Islet of Langerhans (tissue), 1 donor: Measurements from ENCODE around the gene IRGM.
"Not testable (repeated sequence)": the region's sequence is repeated elsewhere in the genome, so short reads cannot be mapped to it uniquely, and the experiment has no call there.

Source experiments
- FAIRE-seq: peaks from one replicate; lab custom pipeline; 2011; peaks lifted over from hg19 to GRCh38; lab: Jason Lieb, UNC

IRGM gene, protein sequence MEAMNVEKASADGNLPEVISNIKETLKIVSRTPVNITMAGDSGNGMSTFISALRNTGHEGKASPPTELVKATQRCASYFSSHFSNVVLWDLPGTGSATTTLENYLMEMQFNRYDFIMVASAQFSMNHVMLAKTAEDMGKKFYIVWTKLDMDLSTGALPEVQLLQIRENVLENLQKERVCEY

DNA sequence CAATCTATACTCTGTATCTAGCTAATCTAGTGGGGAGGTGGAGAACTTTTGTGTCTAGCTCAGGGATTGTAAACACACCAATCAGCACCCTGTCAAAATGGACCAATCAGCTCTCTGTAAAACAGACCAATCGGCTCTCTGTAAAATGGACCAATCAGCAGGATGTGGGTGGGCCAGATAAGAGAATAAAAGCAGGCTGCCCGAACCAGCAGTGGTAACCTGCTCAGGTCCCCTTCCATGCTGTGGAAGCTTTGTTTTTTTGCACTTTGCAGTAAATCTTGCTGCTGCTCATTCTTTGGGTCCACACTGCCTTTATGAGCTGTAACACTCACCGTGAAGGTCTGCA is at the start of gene IRGM:
IRGM (plus strand) TSS at position 214 of the 346 bp plus-strand sequence. CDS start 1,603 bp downstream, outside the sequence.
- FAIRE-seq, result not testable (repeated sequence)

DNA sequence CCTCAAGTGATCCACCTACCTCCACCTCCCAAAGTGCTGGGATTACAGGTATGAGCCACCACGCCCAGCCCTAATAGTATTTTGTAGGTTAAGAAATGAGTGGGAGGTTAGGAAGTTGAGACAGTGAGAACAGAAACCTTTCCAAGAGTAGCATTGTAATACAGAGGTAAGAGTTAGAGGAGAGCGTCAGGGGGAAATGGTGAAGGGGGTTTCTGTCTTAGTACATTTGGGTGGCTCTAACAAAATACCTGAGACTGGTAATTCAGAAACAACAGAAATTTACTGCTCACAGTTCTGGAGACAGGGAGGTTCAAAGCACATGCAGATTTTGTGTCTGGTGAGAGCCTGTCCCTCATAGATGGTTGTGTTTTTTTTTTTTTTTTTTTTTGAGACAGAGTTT is 48.9 kb upstream of the IRGM start:
- no peak for FAIRE-seq

DNA sequence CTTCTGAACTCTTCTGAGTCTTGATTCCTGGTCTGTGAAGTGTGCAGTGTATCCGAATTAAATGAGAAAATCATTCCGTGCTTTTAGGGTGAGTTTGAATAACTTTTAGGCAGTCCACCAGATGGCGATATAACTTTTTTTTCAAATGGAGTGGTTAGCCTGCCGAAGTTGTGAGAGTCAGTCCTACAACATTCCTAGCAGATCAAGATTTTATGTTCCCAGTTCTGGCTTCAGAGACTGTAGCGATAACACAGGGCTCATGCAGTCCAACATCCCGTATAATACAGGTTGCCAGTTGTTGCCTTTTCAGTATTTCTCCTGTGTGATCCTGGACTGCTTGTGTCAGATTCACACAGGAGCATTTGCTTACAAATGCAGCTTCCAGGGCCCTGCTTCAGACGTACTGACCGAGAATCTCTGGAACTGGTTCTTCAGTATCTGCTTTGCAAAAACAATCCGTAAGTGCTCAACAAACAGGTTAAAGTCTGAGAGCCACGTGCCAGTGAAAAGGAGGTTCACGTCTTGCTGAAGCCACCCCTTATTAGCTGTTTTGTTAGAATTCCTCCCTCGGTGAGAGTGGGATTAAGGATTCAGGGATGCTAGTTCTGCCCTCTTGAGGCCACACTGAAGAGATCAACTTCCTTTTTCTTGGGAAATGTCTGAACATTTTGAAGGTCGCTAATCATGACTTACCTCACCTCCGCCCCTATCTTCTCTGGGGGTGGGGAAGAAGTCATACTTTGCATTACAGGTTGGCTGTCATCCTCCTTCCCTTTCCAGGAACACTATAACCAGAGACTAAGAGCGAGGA is 45.0 kb upstream of the IRGM start:
- no peak for FAIRE-seq

DNA sequence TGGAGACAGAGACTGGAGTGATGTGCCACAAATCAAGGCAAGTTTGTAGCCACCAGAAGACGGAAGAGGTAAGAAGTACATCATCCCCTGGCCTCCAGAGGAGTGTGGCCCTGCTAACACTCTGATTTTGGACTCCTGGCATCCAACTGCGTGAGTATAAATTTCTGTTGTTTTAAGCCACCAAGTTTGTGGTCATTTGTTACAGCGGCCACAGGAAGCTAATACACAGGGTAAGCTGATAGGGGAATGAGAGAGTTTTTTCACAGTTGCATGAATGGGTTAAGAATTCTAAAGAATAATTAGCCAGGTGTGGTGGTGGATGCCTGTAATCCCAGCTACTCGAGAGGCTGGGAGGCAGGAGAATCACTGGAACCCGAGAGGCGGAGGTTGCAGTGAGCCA is 41.9 kb upstream of the IRGM start:
- no peak for FAIRE-seq

DNA sequence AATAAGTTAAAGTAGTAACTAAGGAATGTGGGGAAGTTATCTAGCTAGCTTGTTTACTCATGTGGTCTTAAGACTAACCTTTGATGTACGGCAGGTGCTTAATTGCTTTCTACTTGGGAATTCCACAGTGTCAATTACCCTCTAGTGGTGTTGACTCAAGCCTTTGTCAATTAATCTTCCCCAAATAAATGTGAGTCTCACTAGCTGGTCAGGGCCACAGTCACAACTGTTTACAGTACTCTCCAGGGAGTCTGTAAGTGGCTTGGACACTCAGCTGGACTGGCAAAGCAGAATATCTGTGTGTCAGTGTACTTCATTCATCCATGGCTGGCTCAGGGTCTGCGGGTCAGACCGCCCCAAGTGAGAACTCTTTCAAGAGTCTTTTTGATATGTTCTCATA is 37.0 kb upstream of the IRGM start:
- no peak for FAIRE-seq

DNA sequence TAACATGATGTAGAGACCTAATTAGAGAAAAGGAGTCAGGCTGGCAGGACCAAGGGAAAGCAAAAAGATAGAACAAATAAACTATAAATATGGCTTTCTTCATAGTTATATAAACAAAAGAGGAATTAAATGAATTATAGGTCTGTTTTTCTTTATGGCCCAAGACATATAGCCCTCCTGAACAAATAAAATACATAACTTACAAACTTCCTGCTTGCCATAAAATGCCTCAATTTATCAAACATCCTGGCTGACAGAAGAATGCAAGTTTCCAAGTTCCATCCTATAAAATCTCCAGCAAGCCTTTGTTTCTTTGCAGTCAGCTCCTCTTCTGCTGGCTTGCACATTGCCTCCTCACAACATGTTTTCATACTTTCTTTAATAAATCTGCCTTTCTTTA is 31.3 kb upstream of the IRGM start:
- no peak for FAIRE-seq

DNA sequence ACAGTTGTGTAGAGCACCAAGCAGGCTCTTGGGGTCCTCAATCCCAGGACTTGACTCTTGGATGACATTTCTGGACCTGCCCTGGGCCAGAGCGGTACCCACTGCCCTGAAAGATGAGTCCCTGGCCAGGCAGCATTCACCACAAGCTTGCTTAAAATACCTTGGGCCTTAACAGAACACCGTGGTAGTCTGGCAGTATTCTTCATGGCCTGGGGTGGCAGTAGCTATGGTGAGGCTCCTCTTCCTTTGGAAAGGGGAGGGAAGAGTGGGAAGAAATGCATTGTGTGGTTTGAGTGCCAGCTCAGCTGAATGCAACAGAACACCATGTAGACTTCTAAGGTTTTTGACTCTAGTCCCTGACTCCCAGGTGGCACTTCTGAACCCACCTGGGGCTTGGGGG is 29.4 kb upstream of the IRGM start:
- no peak for FAIRE-seq

DNA sequence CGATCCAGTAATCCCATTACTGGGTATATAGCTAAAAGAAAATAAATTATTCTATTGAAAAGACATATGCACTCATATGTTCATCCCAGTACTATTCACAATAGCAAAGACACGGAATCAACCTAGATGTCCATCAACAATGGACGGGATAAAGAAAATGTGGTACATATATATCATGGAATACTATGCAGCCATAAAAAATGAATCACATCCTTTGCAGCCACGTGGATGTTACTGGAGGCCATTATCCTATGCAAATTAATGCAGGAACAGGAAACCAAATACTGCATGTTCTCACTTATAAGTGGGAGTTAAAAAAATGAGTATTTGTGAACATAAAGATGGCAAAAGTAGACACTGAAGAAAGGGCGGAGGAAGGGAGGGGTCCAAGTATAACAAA is 16.6 kb upstream of the IRGM start:
- no peak for FAIRE-seq

DNA sequence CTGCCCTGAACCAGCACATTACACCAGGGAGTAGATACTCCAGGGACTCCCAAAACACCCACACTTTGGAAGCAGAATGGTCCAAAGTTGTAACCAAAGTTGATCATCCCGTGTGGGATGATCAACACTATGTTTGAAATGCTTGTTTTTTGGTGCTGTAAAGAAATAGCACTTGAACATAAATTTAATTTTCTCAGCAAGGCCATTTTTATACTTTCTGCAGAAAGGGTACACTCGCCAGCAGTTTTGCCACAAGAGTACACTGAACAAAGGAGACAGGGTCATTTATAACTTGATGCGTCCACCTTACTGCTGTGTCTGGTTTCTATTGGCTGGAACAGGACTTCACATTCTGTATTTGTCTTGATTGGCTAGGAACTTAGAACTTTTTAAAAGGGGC is 14.5 kb upstream of the IRGM start:
- not testable (repeated sequence) for FAIRE-seq

DNA sequence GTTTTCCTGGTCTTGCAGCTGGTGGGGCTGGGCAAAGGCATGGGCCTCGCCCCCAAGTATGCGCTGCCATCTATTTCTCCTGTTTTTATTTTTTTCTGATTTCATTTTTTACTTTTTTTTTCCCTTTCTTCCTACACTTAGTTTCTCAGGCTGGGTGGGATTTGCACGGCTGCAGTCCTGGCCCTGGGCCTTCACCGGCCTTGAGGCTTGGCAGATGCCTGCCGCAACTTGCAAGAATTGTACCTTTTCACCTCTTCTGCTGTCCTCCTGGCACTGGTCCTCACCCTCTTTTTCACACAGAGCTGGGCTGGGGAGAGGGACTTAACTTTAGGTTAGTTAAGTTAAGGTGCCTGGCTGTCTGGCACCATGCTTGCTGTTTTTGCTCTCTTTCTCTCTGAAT is 10.3 kb upstream of the IRGM start:
- no peak for FAIRE-seq

DNA sequence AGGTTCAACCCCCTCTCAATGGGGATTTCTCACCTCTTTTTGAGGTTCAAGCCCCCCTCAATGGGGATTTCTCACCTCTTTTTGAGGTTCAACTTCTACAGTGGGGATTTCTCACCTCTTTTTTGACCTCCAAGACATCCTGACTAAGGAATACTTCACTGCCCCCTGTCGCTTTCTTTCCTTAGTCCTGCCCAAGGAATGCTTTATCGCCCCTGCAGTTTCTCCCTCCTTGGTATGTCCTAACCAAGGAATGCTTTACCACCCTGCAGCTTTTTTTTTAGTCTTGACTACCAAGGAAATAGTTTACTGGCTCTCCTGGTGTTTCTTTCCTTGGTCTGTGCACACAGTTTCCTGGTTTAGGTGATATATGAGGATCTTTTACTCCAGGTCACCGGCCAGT is 9.6 kb upstream of the IRGM start:
- no peak for FAIRE-seq

DNA sequence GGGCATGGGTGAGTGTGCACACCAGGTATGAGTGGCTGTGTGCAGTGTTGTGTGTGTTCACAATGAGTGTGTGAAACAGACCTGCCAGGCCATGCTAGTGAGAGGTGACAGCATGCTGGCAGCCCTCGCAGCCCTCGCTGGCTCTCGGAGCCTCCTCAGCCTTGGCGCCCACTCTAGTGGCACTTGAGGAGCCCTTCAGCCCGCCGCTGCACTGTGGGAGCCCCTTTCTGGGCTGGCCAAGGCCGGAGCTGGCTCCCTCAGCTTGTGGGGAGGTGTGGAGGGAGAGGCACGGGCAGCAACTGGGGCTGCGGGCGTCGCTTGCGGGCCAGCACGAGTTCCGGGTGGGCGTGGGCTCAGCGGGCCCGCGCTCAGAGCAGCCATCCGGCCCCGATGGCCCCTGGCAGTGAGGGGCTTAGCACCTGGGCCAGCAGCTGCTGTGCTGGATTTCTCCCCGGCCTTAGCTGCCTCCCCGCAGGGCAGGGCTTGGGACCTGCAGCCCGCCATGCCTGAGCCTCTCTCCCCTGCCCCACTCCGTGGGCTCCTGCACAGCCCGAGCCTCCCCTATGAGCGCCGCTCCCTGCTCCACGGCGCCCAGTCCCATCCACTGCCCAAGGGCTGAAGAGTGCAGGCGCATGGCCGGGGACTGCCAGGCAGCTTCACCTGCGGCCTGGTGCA is 999 bp upstream of the IRGM start:
- FAIRE-seq, result not testable (repeated sequence)

DNA sequence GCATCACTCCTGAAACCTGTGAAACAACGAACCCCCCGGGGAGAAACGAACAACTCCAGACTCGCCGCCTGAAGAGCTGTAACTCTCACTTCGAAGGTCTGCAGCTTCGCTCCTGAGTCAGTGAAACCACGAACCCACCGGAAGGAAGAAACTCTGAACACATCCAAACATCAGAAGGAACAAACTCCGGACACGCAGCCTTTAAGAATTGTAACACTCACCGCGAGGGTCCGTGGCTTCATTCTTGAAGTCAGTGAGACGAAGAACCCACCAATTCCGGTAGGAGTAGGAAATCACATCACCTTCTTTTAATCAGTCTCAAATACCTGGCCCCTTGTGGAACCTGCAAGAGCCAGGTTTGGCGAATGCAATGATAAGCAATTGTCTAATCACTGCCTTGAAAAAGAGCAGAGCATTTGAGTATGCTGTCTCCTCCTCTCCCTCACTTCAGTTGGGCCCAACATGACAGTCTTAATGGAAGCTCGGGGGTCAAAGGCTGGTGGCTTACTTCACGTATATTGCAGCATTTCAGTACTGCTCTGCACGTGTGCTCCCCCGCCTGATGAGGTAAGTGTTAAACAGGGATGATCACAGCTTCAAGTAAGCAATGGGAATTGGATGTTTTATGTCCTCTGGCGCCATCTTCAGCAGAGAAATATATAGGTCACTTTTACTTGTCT is 473 bp downstream of the IRGM start:
- no peak for FAIRE-seq

DNA sequence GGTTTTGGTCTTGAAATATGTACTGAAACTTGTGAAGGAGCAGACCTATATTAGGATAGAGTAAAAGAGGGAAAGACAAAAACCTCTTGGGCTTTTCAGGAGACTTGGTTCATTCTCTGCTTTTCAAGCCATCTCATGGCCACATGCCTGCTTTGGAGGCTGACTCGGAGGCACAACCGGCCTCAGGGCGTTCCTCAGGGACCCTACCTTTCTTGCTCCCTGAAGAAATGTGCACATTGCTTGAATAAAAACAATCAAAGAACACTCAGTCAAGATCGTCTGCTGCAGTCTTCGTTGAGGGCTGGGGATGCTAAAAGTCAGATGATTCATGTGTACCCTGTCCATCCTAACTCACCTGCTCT is 994 bp downstream of the IRGM start:
- FAIRE-seq, result peak; percentile 92

DNA sequence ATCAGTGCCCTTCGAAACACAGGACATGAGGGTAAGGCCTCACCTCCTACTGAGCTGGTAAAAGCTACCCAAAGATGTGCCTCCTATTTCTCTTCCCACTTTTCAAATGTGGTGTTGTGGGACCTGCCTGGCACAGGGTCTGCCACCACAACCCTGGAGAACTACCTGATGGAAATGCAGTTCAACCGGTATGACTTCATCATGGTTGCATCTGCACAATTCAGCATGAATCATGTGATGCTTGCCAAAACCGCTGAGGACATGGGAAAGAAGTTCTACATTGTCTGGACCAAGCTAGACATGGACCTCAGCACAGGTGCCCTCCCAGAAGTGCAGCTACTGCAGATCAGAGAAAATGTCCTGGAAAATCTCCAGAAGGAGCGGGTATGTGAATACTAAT is 1.9 kb downstream of the IRGM start:
- FAIRE-seq, result no peak

DNA sequence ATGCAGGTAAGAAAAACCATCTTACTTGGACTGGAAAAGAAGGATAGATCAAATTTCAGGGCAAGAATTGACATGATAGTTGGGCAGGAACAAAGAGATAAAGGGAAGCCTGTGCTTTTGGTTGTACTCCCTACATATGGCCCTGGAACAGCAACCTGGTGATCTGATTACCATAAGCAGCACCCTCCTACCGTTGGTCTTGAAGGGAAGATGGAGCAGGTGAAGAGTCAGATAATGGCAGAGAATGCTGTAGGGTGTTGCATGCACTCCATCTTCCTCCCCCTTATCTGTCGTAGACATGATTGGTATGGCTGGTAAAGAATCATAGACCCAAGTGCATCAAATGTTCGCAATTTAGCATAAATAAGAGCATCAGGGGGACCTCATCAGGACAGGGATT is 4.7 kb downstream of the IRGM start:
- FAIRE-seq, result no peak

DNA sequence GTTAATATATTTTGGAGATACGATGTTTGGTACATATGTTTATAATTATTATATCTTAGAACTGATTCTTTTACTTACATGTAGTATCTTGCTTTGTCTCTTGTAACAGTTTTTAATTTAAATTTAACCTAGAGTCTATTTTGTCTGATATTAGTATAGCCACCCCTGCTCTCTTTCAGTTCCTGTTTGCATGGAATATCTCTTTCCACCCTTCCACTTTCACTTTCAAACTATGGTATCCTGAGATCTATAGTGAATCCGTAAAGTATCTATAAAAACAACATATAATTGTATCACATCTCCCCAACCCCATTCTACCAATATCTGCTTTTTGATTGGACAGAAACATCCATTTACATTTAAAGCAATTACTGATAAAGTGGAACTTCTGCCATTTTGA is 7.2 kb downstream of the IRGM start:
- no peak for FAIRE-seq

DNA sequence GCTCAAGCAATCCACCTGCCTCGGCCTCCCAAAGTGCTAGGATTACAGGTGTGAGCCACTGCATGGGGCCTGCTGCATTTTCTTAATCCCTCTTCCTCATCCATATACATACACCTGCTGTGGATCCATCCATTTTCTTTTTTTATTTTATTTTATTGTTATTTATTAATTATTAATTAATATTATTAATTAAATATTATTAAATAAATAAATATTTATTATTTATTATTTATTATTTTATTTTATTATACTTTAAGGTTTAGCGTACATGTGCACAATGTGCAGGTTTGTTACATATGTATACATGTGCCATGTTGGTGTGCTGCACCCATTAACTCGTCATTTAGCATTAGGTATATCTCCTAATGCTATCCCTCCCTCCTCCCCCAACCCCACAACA is 10.4 kb downstream of the IRGM start:
- FAIRE-seq, result not testable (repeated sequence)

DNA sequence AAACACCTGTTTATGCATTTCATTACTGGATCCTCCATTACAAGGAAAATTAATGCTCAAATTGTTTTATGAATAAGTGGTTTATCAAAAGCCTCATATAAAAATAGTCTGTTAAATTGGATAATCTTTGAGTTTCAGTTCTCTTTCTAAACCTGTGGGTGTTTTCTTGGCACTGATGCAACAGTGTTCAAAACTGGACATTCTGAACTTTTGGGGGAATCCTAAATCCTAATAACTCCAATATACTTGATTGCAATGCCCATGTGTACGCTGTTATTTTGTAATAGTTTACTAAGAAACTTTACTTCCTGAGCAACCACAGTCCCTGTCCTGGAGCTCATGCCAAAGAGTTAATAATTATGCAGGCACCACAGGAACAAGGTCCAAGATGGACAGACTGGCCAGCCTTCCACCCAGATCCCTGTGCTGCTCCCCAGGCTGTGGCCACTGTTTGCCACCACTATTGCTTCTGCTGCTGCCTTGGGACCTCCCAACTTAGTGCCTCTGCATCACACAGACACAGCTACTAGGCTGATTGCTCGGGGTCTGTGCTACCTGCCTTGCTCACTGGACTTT is 14.0 kb downstream of the IRGM start:
- FAIRE-seq, result no peak

DNA sequence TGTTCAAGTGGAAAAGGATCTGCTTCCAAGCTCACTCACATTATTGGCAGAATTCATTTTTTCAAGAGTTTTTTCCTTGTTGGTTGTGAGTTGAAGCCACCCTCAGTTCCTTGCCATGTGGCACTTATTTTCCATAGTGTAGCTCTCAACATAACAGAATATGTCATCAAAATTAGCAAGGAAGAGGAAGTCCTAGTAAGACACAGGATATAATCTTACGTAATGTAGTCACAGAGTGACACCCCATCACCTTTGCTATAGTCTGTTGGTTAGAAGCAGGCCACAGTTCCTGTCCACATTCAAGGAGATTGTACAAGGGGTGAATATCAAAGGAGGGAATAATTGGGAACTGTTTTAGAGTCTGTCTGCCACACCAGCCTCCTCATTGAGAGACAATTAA is 15.7 kb downstream of the IRGM start:
- FAIRE-seq, result no peak

DNA sequence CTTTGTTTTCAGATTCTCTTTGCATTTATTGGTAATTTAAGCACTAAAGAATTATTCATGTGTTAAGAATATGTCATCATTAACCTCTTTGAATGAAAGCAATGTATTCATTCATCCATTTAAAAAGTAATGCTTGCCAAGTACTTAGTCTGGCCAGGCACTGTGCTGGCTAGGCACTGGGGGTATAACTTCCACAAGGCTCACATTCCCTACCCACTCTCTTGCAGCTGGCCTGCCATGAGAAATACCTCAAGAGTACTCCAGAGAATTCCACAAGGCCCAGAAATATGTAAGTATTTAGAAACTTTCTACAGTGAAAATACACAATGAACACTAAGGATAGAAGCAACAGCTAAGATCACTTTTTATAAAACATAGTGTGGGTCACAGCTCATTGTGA is 33.0 kb downstream of the IRGM start:
- FAIRE-seq, result no peak
